Esophagus muscularis mucosa (tissue), 4 donors: Measurements from ENCODE around the gene ZFYVE27.

Experiments
- CTCF ChIP-seq, 3 experiments: fragments of 200-600 bp in 2 of 3; fragments of 450-650 bp in 1 of 3; sonication (generic) in 2 of 3; IDR thresholded peaks; one replicate each; pipeline ENCODE4 v1.5.1; 2017 to 2019; ENCODE audit warnings: antibody characterized with exemption in 3 of 3, mild to moderate bottlenecking in 2 of 3, moderate library complexity in 1 of 3
- EP300 ChIP-seq: sonication (generic); formaldehyde crosslinking; IDR thresholded peaks from one replicate; pipeline ENCODE4 v1.6.1; 2017; ENCODE audit warnings: antibody characterized with exemption
- POLR2A ChIP-seq: fragments of 450-650 bp; IDR thresholded peaks from one replicate; pipeline ENCODE4 v1.6.1; 2017; ENCODE audit warnings: antibody characterized with exemption, moderate library complexity, mild to moderate bottlenecking, low read depth
- POLR2AphosphoS5 ChIP-seq, 2 donors: sonication (generic); formaldehyde crosslinking; IDR thresholded peaks; one replicate each; pipeline ENCODE4 v1.6.1; 2017; ENCODE audit warnings: antibody characterized with exemption in 2 of 2

- TF ChIP-seq CTCF (IDR thresholded peaks at IDR 0.05) = no peak
- TF ChIP-seq EP300 = no peak
- no peak for TF ChIP-seq POLR2A
- no peak for TF ChIP-seq POLR2AphosphoS5 (IDR thresholded peaks at IDR 0.05)
Measured at GRCh38 chr10:97743169-97743943, 6.4 kb downstream of the ZFYVE27 start.
